Lung (tissue), 12 donors: ENCODE measurements around the gene YARS2. TPM values are rescaled to one million over a fixed set of nuclear protein-coding genes. Genes with fewer than 3 reads are reported as not detected.

Source experiments
- ATAC-seq: fragments of 200-7000 bp; cut with Tn5 transposase; one replicate; pipeline ENCODE4 v1.9.1; 2020; ENCODE audit warnings: moderate number of reproducible peaks; ENCODE audit not compliant: insufficient read depth, low FRiP score
- DNase-seq, 3 donors: peaks; one replicate each; pipeline ENCODE4 v3.0.0-alpha.2; 2013 to 2017
- H3K27ac ChIP-seq, 2 donors: one replicate each; pipeline ENCODE4 v1.5.1; 2013; ENCODE audit warnings: mild to moderate bottlenecking in 2 of 2, moderate library complexity in 2 of 2, control low read depth in 1 of 2, inconsistent platforms in 1 of 2, low read depth in 1 of 2, low read length in 1 of 2
- H3K27me3 ChIP-seq, 3 donors: one replicate each; pipeline ENCODE4 v1.5.1; 2013; ENCODE audit warnings: low read length in 2 of 3; ENCODE audit not compliant: control insufficient read depth in 3 of 3, insufficient read depth in 3 of 3
- H3K36me3 ChIP-seq, 4 donors: one replicate each; pipeline ENCODE4 v1.5.1; 2013; ENCODE audit warnings: low read length in 4 of 4, mild to moderate bottlenecking in 1 of 4, moderate library complexity in 1 of 4; ENCODE audit not compliant: control insufficient read depth in 4 of 4, insufficient read depth in 4 of 4
- H3K4me1 ChIP-seq, 5 donors: one replicate each; pipeline ENCODE4 v1.5.1; 2013; ENCODE audit warnings: low read length in 5 of 5, mild to moderate bottlenecking in 2 of 5, moderate library complexity in 1 of 5; ENCODE audit not compliant: control insufficient read depth in 5 of 5, insufficient read depth in 5 of 5
- H3K4me3 ChIP-seq: one replicate; pipeline ENCODE4 v1.5.1; 2013; ENCODE audit warnings: mild to moderate bottlenecking, control low read depth, moderate library complexity
- H3K9ac ChIP-seq, 2 donors: one replicate each; pipeline ENCODE4 v1.5.1; 2013; ENCODE audit warnings: low read length in 2 of 2, control low read depth in 1 of 2; ENCODE audit not compliant: insufficient read depth in 1 of 2
- H3K9me3 ChIP-seq, 4 donors: one replicate each; pipeline ENCODE4 v1.5.1; 2013; ENCODE audit warnings: low read length in 3 of 4, mild to moderate bottlenecking in 1 of 4, moderate library complexity in 1 of 4; ENCODE audit not compliant: control insufficient read depth in 4 of 4, insufficient read depth in 3 of 4
- CTCF ChIP-seq: IDR thresholded peaks from 2 replicates; pipeline ENCODE4 v1.5.1; 2012; ENCODE audit warnings: mild to moderate bottlenecking; ENCODE audit errors: control extremely low read depth, extremely low read depth
- WGBS, 2 donors: extraction: QIAGEN DNeasy Blood & Tissue Kit; methylation state at CpG; one replicate each; pipeline ENCODE4 v1.1.7; 2013; 5-methylcytosine and 5-hydroxymethylcytosine counted together
- polyA plus RNA-seq, 2 donors: library from polyadenylated mRNA; stranded (reverse); fragments of 200-250 nt; gene quantifications; one replicate each; pipeline ENCODE4 v1.2.1, GENCODE V29; 2013
- total RNA-seq, 2 donors: library from RNA; depleted of rRNA in 1 of 2; stranded (reverse); fragments of >200 nt in 1 of 2; gene quantifications; one replicate each; pipeline ENCODE4 v1.2.1, GENCODE V29; 2014 to 2021
- donor health status: control.
- donor health status: control.
- donor health status: Bipolar disorder and iron deficiency.
- donor health status: healthy.
- donor health status: DM: yes; HTN: yes; CAD: no.

YARS2 gene
- total and polyA plus RNA-seq, 4 donors = 9.0 to 27.2 (median 16.8) TPM

DNA sequence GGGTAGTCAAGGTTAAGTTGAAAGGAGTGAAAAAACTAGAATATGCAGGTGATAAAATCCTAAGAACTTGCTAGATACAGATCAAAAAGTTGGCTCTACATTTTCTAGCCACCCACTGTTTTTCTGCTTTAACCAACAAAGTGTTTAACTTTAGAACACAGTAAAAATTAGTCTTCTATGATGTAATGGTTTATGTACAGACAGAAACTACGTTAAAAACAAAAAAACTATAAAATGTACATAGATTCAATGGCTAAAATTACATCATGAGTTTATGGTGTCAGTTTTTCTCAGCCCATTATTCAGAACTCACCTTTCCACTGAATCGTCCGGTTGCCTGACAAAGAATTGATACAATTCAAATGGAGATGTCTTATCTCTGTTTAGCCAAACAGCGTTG is 2.1 kb downstream of the YARS2 start:
- H3K9ac ChIP-seq = no peak overlapping the region
- 71 to 86% methylated on average over 4 of the region's 4 CpGs for WGBS, 2 donors

GRCh38 chr12:32743264-32743663 is 12.4 kb downstream of the YARS2 start:
- DNase-seq = no peak
- WGBS, 2 donors = 94 to 96% methylated on average over 2 of the region's 2 CpGs
- Histone ChIP-seq H3K9me3 (no peaks in the 10 kb centered on the region), H3K27me3 (no peaks in the 10 kb centered on the region), H3K9ac (no peak overlapping the region), H3K36me3 (peaks cover 11 to 31% (median 17%) of the 10 kb centered on the region in 4 donors), H3K4me3 (no peak overlapping the region), H3K4me1 (no peaks in the 10 kb centered on the region), H3K27ac (no peak overlapping the region)
- no peak for ATAC-seq
- TF ChIP-seq CTCF = no peak

More for the DNA sequence above, 2.1 kb downstream of the YARS2 start:
- ATAC-seq (no peak), DNase-seq (no peak)
- Histone ChIP-seq H3K9me3 (no peaks in the 10 kb centered on the region), H3K4me1 (peaks cover 2 to 23% (median 9%) of the 10 kb centered on the region in 5 donors), H3K27me3 (no peaks in the 10 kb centered on the region), H3K4me3 (no peak overlapping the region), H3K27ac (no peak overlapping the region), H3K36me3 (peaks cover 13 to 31% (median 22%) of the 10 kb centered on the region in 4 donors)
- no peak for TF ChIP-seq CTCF

GRCh38 chr12:32742133-32742532 is 13.6 kb downstream of the YARS2 start:
- WGBS, 2 donors = 97% methylated on average over 10 of the region's 10 CpGs
- ATAC-seq (no peak), DNase-seq (no peak)
- H3K9me3 ChIP-seq = no peaks in the 10 kb centered on the region
- no peaks in the 10 kb centered on the region for H3K4me1 ChIP-seq
- H3K4me3 ChIP-seq = no peak overlapping the region
- H3K36me3 ChIP-seq = peaks cover 10 to 27% (median 16%) of the 10 kb centered on the region in 4 donors
- H3K9ac ChIP-seq = no peak overlapping the region
- no peak for TF ChIP-seq CTCF
- no peak overlapping the region for H3K27ac ChIP-seq
- H3K27me3 ChIP-seq = no peaks in the 10 kb centered on the region

GRCh38 chr12:32739279-32739678 is 16.4 kb downstream of the YARS2 start:
- TF ChIP-seq CTCF = no peak
- peaks cover 7 to 29% (median 14%) of the 10 kb centered on the region in 4 donors for H3K36me3 ChIP-seq
- H3K27me3 ChIP-seq = no peaks in the 10 kb centered on the region
- H3K9ac ChIP-seq = no peak overlapping the region
- DNase-seq = no peak
- no peaks in the 10 kb centered on the region for H3K4me1 ChIP-seq
- no peak for ATAC-seq
- WGBS, 2 donors = 93 to 98% methylated on average over 2 of the region's 2 CpGs
- H3K27ac ChIP-seq = no peak overlapping the region
- no peak overlapping the region for H3K4me3 ChIP-seq
- H3K9me3 ChIP-seq = no peaks in the 10 kb centered on the region
